ENCODE data around the gene RASSF6. TPM values are rescaled to one million over a fixed set of nuclear protein-coding genes. Genes with fewer than 3 reads are reported as not detected.
"Not testable (repeated sequence)": the region's sequence is repeated elsewhere in the genome, so short reads cannot be mapped to it uniquely, and the experiment has no call there.

RASSF6 gene, protein sequence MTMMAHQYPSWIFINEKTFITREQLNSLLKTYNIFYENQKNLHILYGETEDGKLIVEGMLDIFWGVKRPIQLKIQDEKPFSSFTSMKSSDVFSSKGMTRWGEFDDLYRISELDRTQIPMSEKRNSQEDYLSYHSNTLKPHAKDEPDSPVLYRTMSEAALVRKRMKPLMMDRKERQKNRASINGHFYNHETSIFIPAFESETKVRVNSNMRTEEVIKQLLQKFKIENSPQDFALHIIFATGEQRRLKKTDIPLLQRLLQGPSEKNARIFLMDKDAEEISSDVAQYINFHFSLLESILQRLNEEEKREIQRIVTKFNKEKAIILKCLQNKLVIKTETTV
- total RNA-seq, result 1 to 10 TPM; 2.7 to 7.6 TPM
- polyA plus RNA-seq, result 1 to 10 TPM; 1.2 to 1.3 TPM
- long read RNA-seq, donor 1, result 0 reads
- long read RNA-seq, donor 2, result 0 reads
- long read RNA-seq, donor 3, result 0 reads
- long read RNA-seq, donor 4, result 0 reads
- long read RNA-seq, donor 5, result 0 reads

DNA sequence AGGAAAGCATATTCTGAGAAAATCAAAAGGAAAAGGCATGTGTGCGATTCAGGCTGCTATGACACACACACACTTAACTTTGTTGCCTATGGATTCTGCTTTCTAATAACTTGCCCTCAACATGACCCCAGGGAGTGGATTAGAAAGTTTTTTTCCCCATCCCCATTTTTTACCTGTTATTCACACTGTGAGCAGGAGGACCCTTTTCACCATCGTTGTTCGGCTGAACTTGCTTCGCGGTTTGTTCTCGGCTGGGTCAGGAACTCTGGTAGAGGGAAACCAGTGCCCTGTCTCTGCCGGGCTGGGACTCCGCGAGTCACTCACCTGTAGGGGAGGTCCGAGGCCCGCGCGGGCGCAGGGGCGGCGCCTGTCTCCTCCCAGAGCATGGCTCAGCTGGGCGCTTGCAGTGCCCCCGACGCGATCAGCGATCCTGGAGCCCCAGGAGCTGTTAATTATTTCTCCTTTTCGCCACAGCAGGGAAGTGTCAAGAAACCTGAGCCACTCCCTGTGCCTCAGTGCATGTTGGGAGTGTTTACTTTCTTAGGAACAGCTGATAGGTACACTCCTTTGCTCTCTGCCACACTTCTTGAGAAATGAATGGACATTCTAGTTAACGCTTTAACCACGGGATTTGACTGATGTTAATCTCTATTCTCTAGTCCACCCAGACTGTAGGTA, at the start of gene RASSF6:
Gene RASSF6, minus strand, starts transcription at position 322 of the 678 bp plus-strand sequence. CDS start 8,641 bp downstream, outside the sequence.
- peak within 1 kb of the TSS; percentile 19 to 24 for H3K9ac ChIP-seq (ENCODE audit: insufficient read depth in 1 of 2, low read length in 2 of 2)
- WGBS, 2 donors, result 7 to 14% methylated on average over 24 of the region's 24 CpGs

DNA sequence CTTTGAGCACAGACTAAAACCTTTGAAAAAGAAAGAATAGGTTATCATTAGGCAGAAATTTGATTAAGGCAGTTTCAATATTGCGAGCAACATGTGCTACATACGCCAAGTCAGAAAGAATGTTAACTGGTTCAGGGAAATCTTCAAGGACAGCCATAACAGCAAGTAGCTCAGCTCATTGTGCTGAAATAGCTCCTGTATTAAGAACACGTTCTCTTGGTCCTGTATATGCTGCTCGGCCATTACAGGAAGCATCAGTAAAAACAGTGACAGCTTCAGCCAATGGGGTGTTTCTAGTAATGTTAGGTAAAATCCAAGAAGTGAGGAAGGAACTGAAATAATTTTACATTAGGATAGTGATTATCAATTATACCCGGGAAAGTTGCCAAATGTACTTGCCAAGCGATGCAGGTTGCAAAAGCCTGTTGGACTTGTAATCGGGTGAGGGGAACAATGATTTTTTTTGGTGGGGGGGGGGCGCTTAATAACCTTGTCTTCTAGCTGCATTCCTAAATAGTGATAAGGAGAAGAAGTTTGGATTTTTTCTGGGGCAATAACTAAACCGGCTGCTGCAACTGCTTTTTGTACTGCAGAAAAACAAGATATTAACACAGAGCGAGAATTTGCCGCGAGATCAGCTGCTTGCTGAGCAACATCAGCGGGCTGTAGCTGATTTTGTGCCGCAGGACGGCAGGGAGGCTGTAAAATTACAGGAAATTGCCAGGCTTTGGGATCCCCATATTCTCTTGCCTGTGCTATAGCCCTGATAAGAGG, 49.4 kb upstream of the RASSF6 start:
- 58 to 65% methylated on average over 15 of the region's 15 CpGs for WGBS, 2 donors
- Histone ChIP-seq H3K4me1 (ENCODE audit: control insufficient read depth in 5 of 5, insufficient read depth in 5 of 5, low read length in 5 of 5) (peaks cover 0 to 17% (median 0%) of the 10 kb centered on the region in 5 donors), H3K4me3 (no peak overlapping the region), H3K36me3 (ENCODE audit: control insufficient read depth in 4 of 4, insufficient read depth in 4 of 4, low read length in 4 of 4) (no peaks in the 10 kb centered on the region), H3K27ac (ENCODE audit: low read depth in 1 of 2, low read length in 1 of 2) (no peak overlapping the region), H3K27me3 (ENCODE audit: control insufficient read depth in 3 of 3, insufficient read depth in 3 of 3, low read length in 2 of 3) (no peaks in the 10 kb centered on the region), H3K9me3 (ENCODE audit: control insufficient read depth in 4 of 4, insufficient read depth in 3 of 4, low read length in 3 of 4) (no peaks in the 10 kb centered on the region), H3K9ac (ENCODE audit: insufficient read depth in 1 of 2, low read length in 2 of 2) (no peak overlapping the region)
- TF ChIP-seq, protein P1, sequence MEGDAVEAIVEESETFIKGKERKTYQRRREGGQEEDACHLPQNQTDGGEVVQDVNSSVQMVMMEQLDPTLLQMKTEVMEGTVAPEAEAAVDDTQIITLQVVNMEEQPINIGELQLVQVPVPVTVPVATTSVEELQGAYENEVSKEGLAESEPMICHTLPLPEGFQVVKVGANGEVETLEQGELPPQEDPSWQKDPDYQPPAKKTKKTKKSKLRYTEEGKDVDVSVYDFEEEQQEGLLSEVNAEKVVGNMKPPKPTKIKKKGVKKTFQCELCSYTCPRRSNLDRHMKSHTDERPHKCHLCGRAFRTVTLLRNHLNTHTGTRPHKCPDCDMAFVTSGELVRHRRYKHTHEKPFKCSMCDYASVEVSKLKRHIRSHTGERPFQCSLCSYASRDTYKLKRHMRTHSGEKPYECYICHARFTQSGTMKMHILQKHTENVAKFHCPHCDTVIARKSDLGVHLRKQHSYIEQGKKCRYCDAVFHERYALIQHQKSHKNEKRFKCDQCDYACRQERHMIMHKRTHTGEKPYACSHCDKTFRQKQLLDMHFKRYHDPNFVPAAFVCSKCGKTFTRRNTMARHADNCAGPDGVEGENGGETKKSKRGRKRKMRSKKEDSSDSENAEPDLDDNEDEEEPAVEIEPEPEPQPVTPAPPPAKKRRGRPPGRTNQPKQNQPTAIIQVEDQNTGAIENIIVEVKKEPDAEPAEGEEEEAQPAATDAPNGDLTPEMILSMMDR (IDR thresholded peaks at IDR 0.05; ENCODE audit: control extremely low read depth, extremely low read depth), result no peak
- ATAC-seq (ENCODE audit: insufficient read depth, low FRiP score) (no peak), DNase-seq (peak; percentile 44 to 68 (median 58))

More for the DNA sequence above, at the start of gene RASSF6:
- TF ChIP-seq, protein P1 (IDR thresholded peaks at IDR 0.05; ENCODE audit: control extremely low read depth, extremely low read depth), result no peak
- peak; percentile 93 for ATAC-seq (ENCODE audit: insufficient read depth, low FRiP score)
- Histone ChIP-seq H3K4me1 (ENCODE audit: control insufficient read depth in 5 of 5, insufficient read depth in 5 of 5, low read length in 5 of 5) (peaks cover 0 to 9% (median 0%) of the 10 kb centered on the region in 5 donors), H3K27me3 (ENCODE audit: control insufficient read depth in 3 of 3, insufficient read depth in 3 of 3, low read length in 2 of 3) (no peaks in the 10 kb centered on the region), H3K4me3 (no peak within 1 kb of the TSS), H3K36me3 (ENCODE audit: control insufficient read depth in 4 of 4, insufficient read depth in 4 of 4, low read length in 4 of 4) (no peaks in the 10 kb centered on the region), H3K27ac (ENCODE audit: low read depth in 1 of 2, low read length in 1 of 2) (peak within 1 kb of the TSS in 1 of 2 donors; percentile 20), H3K9me3 (ENCODE audit: control insufficient read depth in 4 of 4, insufficient read depth in 3 of 4, low read length in 3 of 4) (no peaks in the 10 kb centered on the region)
- DNase-seq, result peak; percentile 59 to 80 (median 69)

DNA sequence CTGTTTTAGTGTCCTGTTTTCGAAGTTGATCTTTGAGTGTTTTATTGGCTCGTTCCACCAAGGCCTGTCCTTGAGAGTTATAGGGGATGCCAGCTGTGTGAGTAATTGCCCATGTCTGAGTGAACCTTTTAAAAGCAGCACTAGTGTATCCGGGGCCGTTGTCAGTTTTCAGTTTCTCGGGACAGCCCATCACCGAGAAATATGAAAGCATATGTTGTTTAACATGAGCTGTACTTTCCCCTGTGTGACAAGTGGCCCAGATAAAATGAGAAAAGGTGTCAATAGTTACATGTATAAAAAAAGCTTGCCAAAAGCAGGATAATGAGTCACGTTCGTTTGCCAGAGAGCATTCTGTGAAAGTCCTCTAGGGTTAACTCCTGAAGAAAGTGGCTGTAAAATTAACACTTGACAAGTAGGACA, 48.6 kb upstream of the RASSF6 start:
- Histone ChIP-seq H3K27ac (ENCODE audit: low read depth in 1 of 2, low read length in 1 of 2) (no peak overlapping the region), H3K27me3 (ENCODE audit: control insufficient read depth in 3 of 3, insufficient read depth in 3 of 3, low read length in 2 of 3) (no peaks in the 10 kb centered on the region), H3K9ac (ENCODE audit: insufficient read depth in 1 of 2, low read length in 2 of 2) (no peak overlapping the region), H3K4me3 (no peak overlapping the region), H3K9me3 (ENCODE audit: control insufficient read depth in 4 of 4, insufficient read depth in 3 of 4, low read length in 3 of 4) (no peaks in the 10 kb centered on the region), H3K4me1 (ENCODE audit: control insufficient read depth in 5 of 5, insufficient read depth in 5 of 5, low read length in 5 of 5) (peaks cover 0 to 17% (median 0%) of the 10 kb centered on the region in 5 donors), H3K36me3 (ENCODE audit: control insufficient read depth in 4 of 4, insufficient read depth in 4 of 4, low read length in 4 of 4) (no peaks in the 10 kb centered on the region)
- ATAC-seq (ENCODE audit: insufficient read depth, low FRiP score) (no peak), DNase-seq (no peak)
- TF ChIP-seq, protein P1 (IDR thresholded peaks at IDR 0.05; ENCODE audit: control extremely low read depth, extremely low read depth), result no peak
- 65 to 81% methylated on average over 8 of the region's 8 CpGs for WGBS, 2 donors

DNA sequence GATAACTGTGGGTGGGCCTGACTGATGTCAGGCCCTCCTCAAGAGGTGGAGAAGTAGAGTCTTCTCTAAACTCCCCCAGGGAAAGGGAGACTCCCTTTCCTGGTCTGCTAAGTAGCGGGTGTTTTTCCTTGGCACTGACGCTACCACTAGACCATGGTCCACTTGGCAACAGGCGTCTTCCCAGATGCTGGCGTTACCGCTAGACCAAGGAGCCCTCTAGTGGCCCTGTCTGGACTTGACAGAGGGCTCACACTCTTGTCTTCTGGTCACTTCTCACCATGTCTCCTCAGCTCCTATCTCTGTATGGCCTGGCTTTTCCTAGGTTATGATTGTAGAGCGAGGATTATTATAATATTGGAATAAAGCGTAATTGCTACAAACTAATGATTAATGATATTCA, 45.7 kb upstream of the RASSF6 start:
- peaks cover 0 to 17% (median 0%) of the 10 kb centered on the region in 5 donors for H3K4me1 ChIP-seq (ENCODE audit: control insufficient read depth in 5 of 5, insufficient read depth in 5 of 5, low read length in 5 of 5)
- H3K9ac ChIP-seq (ENCODE audit: insufficient read depth in 1 of 2, low read length in 2 of 2); DNase-seq; ATAC-seq (ENCODE audit: insufficient read depth, low FRiP score); H3K27ac ChIP-seq (ENCODE audit: low read depth in 1 of 2, low read length in 1 of 2); H3K9me3 ChIP-seq (ENCODE audit: control insufficient read depth in 4 of 4, insufficient read depth in 3 of 4, low read length in 3 of 4); H3K4me3 ChIP-seq; H3K36me3 ChIP-seq (ENCODE audit: control insufficient read depth in 4 of 4, insufficient read depth in 4 of 4, low read length in 4 of 4); H3K27me3 ChIP-seq (ENCODE audit: control insufficient read depth in 3 of 3, insufficient read depth in 3 of 3, low read length in 2 of 3): not testable (repeated sequence)
- WGBS, 2 donors, result 92 to 95% methylated on average over 7 of the region's 7 CpGs

Data from lung (tissue), 16 donors.